Thymus (tissue), 14 donors: ENCODE data around the gene MLLT10. TPM values are rescaled to one million over a fixed set of nuclear protein-coding genes. Genes with fewer than 3 reads are reported as not detected.

Source experiments
- DNase-seq, 9 donors: peaks; one replicate each; pipeline ENCODE4 v3.0.0-alpha.2; 2013; ENCODE audit warnings: low spot score in 9 of 9, low read depth in 6 of 9, missing footprints in 1 of 9
- H3K27ac ChIP-seq, 2 donors: one replicate each; pipeline ENCODE4 v1.5.1; 2013; ENCODE audit warnings: control low read depth in 1 of 2, low read depth in 1 of 2, low read length in 1 of 2, mild to moderate bottlenecking in 1 of 2, moderate library complexity in 1 of 2
- H3K27me3 ChIP-seq, 2 donors: one replicate each; pipeline ENCODE4 v1.5.1; 2013; ENCODE audit warnings: low read length in 1 of 2; ENCODE audit not compliant: control insufficient read depth in 2 of 2, insufficient read depth in 1 of 2
- H3K36me3 ChIP-seq, 2 donors: one replicate each; pipeline ENCODE4 v1.5.1; 2013; ENCODE audit warnings: low read length in 1 of 2, mild to moderate bottlenecking in 1 of 2, moderate library complexity in 1 of 2; ENCODE audit not compliant: control insufficient read depth in 2 of 2, insufficient read depth in 2 of 2
- H3K4me1 ChIP-seq, 2 donors: one replicate each; pipeline ENCODE4 v1.5.1; 2013; ENCODE audit warnings: low read length in 2 of 2; ENCODE audit not compliant: control insufficient read depth in 2 of 2, insufficient read depth in 2 of 2
- H3K4me3 ChIP-seq, 2 donors: one replicate each; pipeline ENCODE4 v1.5.1; 2013; ENCODE audit warnings: low read length in 2 of 2, control low read depth in 1 of 2, mild to moderate bottlenecking in 1 of 2
- H3K9me3 ChIP-seq, 2 donors: one replicate each; pipeline ENCODE4 v1.5.1; 2013; ENCODE audit warnings: low read length in 1 of 2, mild to moderate bottlenecking in 1 of 2; ENCODE audit not compliant: control insufficient read depth in 2 of 2, insufficient read depth in 1 of 2
- WGBS: extraction: QIAGEN DNeasy Blood & Tissue Kit; methylation state at CpG from one replicate; pipeline ENCODE4 v1.1.7; 2013; 5-methylcytosine and 5-hydroxymethylcytosine counted together
- long read RNA-seq, 10 donors: transcript quantifications; one replicate each; lab custom pipeline, GENCODE V29; 2026
- polyA plus RNA-seq: library from polyadenylated mRNA; stranded (reverse); fragments of 200-250 nt; gene quantifications from one replicate; pipeline ENCODE4 v1.2.3, GENCODE V29; 2013
- total RNA-seq: library from RNA; stranded (reverse); fragments of 120-200 nt; gene quantifications from one replicate; pipeline ENCODE4 v1.2.4, GENCODE V29; 2013
- donor health status: healthy.

Gene MLLT10
- 27.9 TPM for total RNA-seq
- polyA plus RNA-seq = 23.0 TPM
- long read RNA-seq, donor 1 = 0 reads
- long read RNA-seq, donor 2 = 0 reads
- long read RNA-seq, donor 3, partial matches to known transcripts = 0 of 3 reads
- long read RNA-seq, donor 3, other reads (novel, unspliced or antisense) = 0 of 3 reads
- long read RNA-seq, donor 4, partial matches to known transcripts = 0 of 1 reads
- long read RNA-seq, donor 4, other reads (novel, unspliced or antisense) = 0 of 1 reads
- long read RNA-seq, donor 5, partial matches to known transcripts = 0 of 4 reads
- long read RNA-seq, donor 5, other reads (novel, unspliced or antisense) = 0 of 4 reads
- long read RNA-seq, donor 6, full-length matches to known transcripts = 3 of 31 reads
- long read RNA-seq, donor 6, partial matches to known transcripts = 28 of 31 reads
- long read RNA-seq, donor 6, other reads (novel, unspliced or antisense) = 0 of 31 reads
- long read RNA-seq, donor 7, partial matches to known transcripts = 5 of 8 reads
- long read RNA-seq, donor 7, other reads (novel, unspliced or antisense) = 0 of 8 reads
- long read RNA-seq, donor 8, partial matches to known transcripts = 0 of 1 reads
- long read RNA-seq, donor 8, other reads (novel, unspliced or antisense) = 0 of 1 reads
- long read RNA-seq, donor 9, partial matches to known transcripts = 29 of 30 reads
- long read RNA-seq, donor 9, other reads (novel, unspliced or antisense) = 0 of 30 reads
- long read RNA-seq, donor 10, partial matches to known transcripts = 0 of 2 reads
- long read RNA-seq, donor 10, other reads (novel, unspliced or antisense) = 0 of 2 reads

DNA sequence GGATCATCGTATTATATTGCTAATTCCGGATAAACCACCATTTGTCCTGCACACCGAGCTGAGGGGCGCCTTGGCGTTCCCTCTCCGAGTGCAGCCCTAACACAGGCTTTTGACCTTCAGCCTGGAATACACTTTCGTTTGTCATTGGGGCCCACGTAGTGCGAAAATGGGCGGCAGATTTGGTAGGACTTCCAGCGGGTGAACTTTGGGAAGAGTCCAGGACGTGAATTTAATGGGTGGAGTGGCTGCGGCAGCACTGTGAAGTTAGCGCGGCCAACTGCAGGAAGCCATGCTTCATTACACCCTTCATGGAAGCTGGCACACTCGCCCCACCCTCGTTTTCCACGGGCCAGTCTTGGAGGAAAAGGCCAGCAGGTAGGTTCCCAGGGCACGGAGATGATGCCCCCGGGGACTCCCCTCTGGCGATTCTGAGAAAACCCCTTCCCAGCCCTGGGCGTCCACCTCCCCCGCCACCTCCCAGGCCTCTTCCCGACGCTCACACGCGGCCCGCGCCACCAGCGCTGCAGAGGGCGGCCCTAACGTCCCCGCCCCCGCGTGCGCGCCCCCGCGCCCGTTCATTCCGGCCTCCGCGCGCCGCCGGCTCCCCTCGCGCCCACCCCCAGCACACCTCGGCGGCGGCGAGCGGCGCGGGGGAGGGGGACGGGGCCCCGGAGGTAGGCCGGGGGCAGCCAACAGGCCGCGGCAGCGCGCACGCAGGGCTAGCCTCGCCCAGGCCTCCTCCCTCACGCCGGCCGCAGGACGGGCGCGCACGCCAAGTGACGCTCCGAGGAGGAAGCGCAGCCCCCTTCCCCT, at the start of gene MLLT10:
TSS of gene MLLT10 (plus strand) at position 766 of the 813 bp plus-strand sequence. CDS start 413 bp downstream, outside the sequence.
- peak within 1 kb of the TSS; percentile 95 to 98 for H3K27ac ChIP-seq
- WGBS = under 1% methylated on average over 74 of the region's 74 CpGs
- DNase-seq = peak; percentile 76 to 97 (median 93)

DNA sequence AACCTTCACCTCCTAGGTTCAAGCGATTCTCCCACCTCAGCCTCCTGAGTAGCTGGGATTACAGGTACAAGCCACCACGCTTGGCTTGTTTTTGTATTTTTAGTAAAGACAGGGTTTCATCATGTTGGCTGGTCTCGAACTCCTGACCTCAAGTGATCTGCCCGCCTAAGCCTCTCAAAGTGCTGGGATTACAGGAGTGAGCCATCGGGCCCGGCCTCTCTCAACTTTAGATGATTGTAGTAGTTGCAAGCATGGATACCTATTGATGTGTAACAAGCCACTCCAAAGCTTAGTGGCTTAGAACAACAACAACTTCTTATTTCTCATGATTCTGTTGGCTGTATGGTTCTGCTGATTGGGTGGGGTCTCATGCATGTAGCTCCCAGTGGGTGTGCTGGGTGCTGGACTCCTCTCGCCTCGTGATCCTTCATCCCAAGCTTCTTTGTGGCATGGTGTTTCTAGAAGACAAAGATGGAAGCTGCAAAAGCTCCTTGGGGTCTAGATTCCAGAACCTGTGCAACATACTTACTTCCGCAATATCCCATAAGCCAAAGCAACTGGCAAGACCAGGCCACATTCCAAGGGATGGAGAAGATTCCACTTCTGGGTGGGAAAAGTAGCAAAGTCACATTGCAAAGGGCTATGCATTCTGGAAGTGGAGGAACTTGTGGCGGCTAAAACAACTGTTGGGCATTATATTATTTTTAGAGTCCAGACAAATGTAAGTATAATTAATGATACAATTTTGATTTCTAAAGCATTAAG, 46.4 kb upstream of the MLLT10 start:
- DNase-seq = no peak
- no peaks in the 10 kb centered on the region for H3K4me1 ChIP-seq
- no peaks in the 10 kb centered on the region for H3K9me3 ChIP-seq
- H3K27ac ChIP-seq = no peak overlapping the region
- WGBS = 98% methylated on average over 10 of the region's 10 CpGs
- H3K27me3 ChIP-seq = no peaks in the 10 kb centered on the region
- no peaks in the 10 kb centered on the region for H3K36me3 ChIP-seq
- H3K4me3 ChIP-seq = no peak overlapping the region

More for the DNA sequence above, at the start of gene MLLT10:
- Histone ChIP-seq H3K27me3 (no peaks in the 10 kb centered on the region), H3K9me3 (no peaks in the 10 kb centered on the region), H3K36me3 (peaks cover 6 to 14% of the 10 kb centered on the region in 2 donors), H3K4me3 (peak within 1 kb of the TSS; percentile 91 to 96), H3K4me1 (peaks cover 0 to 11% of the 10 kb centered on the region in 2 donors)

DNA sequence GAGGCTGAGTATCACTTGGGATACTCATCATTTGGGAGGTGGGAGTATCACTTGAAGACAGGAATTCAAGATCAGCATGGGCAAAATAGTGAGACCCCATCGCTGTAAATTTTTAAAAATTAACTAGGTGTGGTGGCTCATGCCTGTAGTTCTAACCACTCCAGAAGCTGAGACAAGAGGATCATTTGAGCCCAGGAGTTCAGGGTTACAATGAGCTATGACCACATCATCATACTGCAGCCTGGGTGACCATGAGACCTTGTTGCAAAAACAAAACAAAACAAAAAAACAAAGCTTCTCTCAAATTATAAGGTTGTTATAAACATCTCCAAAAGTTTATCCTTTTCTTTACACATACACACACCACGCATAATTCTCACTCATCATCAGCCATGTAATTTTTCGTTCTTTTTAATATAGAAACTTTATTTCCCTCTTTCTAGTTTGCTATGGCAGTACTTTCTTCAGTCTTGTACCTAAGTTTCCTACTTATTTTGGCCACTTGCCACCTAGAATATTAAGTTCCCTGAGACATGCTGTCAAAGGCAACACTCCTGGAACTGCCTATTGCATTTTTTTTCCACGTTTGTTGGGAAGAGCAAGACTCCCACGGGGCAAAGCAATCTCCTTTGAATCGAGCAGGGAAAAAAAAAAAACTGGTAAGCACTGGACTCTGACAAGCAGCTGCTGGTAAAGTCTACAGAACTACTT, 45.6 kb upstream of the MLLT10 start:
- H3K9me3 ChIP-seq = no peaks in the 10 kb centered on the region
- H3K36me3 ChIP-seq = no peaks in the 10 kb centered on the region
- no peak overlapping the region for H3K4me3 ChIP-seq
- 75% methylated on average over 6 of the region's 6 CpGs for WGBS
- DNase-seq = peak in 1 of 9 donors; percentile 18
- no peaks in the 10 kb centered on the region for H3K4me1 ChIP-seq
- H3K27ac ChIP-seq = no peak overlapping the region
- peaks cover 0 to 2% of the 10 kb centered on the region in 2 donors for H3K27me3 ChIP-seq

DNA sequence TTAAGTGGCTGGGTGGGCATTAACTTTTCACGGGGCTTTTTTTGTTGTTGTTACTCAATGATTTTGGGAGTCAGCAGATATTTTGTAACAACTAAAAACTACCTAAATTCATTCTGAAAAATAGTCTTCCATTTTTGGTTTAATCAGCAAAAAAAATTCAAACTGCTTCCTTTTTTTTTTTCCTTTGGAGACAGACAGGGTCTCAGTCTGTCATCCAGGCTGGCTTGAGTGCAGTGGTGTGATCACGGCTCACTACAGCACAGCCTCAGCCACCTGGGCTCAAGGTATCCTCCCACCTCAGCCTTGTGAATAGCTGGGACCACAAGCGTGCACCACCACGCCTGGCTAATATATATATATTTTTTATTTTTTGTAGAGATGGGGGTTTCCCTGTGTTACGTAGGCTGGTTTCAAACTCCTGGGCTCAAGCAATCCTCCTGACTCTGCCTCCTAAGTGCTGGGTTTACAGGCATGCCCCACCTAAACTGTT, 45.0 kb upstream of the MLLT10 start:
- 88% methylated on average over 5 of the region's 5 CpGs for whole genome bisulfite sequencing
- DNase-seq = no peak
- H3K4me3 ChIP-seq = no peak overlapping the region
- peaks cover 0 to 2% of the 10 kb centered on the region in 2 donors for H3K4me1 ChIP-seq
- H3K27ac ChIP-seq = peak overlapping the region in 1 of 2 donors; percentile 9
- no peaks in the 10 kb centered on the region for H3K9me3 ChIP-seq
- peaks cover 2 to 6% of the 10 kb centered on the region in 2 donors for H3K27me3 ChIP-seq
- H3K36me3 ChIP-seq = no peaks in the 10 kb centered on the region

DNA sequence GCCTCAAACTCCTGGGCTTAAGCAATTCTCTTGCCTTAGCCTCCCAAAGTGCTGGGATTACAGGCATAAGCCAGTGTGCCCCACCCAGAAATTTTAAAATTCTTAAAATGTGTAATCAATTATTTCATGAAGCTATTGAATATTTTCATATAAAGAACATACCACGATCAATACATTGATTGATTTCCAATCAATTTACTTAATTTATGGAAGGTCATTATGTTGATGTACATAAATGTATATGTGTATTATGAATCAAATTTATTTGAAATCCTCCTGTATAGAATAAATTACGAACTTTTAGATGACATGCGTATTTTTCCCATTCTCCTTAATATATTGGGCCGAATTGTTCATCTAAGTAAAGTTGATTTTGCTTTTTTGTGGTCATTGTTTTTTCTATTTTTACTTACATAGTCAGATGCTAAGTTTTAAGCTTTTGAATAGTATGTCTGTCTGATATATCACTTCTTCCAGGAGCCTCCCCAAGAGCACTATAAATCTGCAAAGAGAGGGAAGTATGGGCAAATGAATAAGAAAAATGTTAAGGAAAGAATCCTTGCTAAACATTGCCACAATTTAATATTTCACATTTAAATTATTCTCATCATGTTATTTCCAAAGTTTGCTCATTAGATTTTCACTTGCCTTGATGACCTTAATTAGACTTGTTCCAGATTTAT, 43.9 kb upstream of the MLLT10 start:
- WGBS = 98% methylated on average over 4 of the region's 4 CpGs
- peaks cover 3 to 12% of the 10 kb centered on the region in 2 donors for H3K4me1 ChIP-seq
- no peak for DNase-seq
- H3K27me3 ChIP-seq = peaks cover 12 to 17% of the 10 kb centered on the region in 2 donors
- H3K4me3 ChIP-seq = no peak overlapping the region
- no peaks in the 10 kb centered on the region for H3K36me3 ChIP-seq
- no peaks in the 10 kb centered on the region for H3K9me3 ChIP-seq
- H3K27ac ChIP-seq = no peak overlapping the region

DNA sequence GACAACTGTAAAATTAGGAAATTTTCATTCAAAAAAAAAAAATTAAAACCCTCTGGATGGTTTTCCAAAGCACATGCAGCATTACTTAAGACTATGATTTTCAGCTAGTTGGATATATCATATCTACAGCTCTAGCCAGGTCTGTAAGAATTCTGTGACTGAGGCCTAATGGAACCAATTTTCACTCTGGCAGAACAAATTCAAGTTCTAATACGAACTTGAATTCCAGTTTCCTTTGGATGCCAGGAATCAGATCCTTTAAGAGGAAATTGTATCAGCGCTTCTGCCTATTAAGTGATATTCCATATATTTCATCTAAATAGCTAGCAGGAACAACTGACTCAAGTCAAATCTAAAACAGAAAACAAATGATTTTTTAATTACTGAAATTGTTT, 43.3 kb upstream of the MLLT10 start:
- H3K9me3 ChIP-seq = no peaks in the 10 kb centered on the region
- peaks cover 16 to 22% of the 10 kb centered on the region in 2 donors for H3K27me3 ChIP-seq
- no peak for DNase-seq
- H3K27ac ChIP-seq = no peak overlapping the region
- 93% methylated on average over 2 of the region's 2 CpGs for WGBS
- no peak overlapping the region for H3K4me3 ChIP-seq
- H3K36me3 ChIP-seq = no peaks in the 10 kb centered on the region
- H3K4me1 ChIP-seq = peaks cover 7 to 16% of the 10 kb centered on the region in 2 donors

DNA sequence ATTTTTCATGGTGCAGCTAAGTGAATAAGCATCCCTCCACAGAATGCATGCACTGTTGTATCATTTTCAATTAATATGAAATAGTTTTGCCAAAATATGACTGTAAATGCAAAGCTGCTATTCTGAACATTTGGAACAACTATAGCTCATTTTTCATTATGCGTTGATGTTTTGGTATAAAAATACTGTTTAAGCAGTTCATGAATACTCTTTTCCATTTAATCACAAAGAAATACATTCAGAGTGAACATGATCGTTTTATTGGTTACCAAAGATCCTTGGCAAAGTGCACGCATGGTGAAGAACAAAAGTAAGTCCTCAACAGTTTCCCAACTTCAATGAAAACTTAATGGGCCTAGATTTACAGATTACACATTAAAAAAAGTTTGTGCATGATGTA, 41.6 kb upstream of the MLLT10 start:
- H3K27ac ChIP-seq = no peak overlapping the region
- 94% methylated on average over 3 of the region's 3 CpGs for WGBS
- H3K4me3 ChIP-seq = no peak overlapping the region
- H3K36me3 ChIP-seq = no peaks in the 10 kb centered on the region
- peaks cover 25 to 32% of the 10 kb centered on the region in 2 donors for H3K27me3 ChIP-seq
- no peak for DNase-seq
- H3K9me3 ChIP-seq = no peaks in the 10 kb centered on the region
- peaks cover 9 to 24% of the 10 kb centered on the region in 2 donors for H3K4me1 ChIP-seq
